Epithelial cell of proximal tubule (primary cell): ENCODE results near the gene CARD11. TPM values are rescaled to one million over a fixed set of nuclear protein-coding genes. Genes with fewer than 3 reads are reported as not detected.

ENCODE experiments used
- DNase-seq: peaks from one replicate; pipeline ENCODE4 v3.0.0-alpha.2; 2011; ENCODE audit warnings: low read depth
- H3K4me3 ChIP-seq: 2 replicates; pipeline ENCODE4 v1.5.1; 2011; ENCODE audit warnings: low read depth, mild to moderate bottlenecking, low read length
- CTCF ChIP-seq: conservative IDR thresholded peaks from 2 replicates; pipeline ENCODE4 v1.5.1; 2012; ENCODE audit warnings: low read depth, mild to moderate bottlenecking, low read length
- total RNA-seq: library from RNA; depleted of rRNA; stranded (reverse); fragments of >200 nt; gene quantifications from 2 replicates; pipeline ENCODE4 v1.2.3, GENCODE V29; 2015

The CARD11 gene
- total RNA-seq, 1 donor from 2014 or later: 18.7 TPM

- no peak for DNase-seq
- H3K4me3 ChIP-seq: no peak overlapping the region
- no peak for TF ChIP-seq CTCF
These were observed 57.1 kb downstream of the CARD11 start for GRCh38 chr7:2986561-2986960.

- TF ChIP-seq CTCF: no peak
- no peak overlapping the region for H3K4me3 ChIP-seq
- DNase-seq: no peak
These were observed 57.8 kb downstream of the CARD11 start for GRCh38 chr7:2985866-2986265.

- TF ChIP-seq CTCF: no peak
- no peak for DNase-seq
- no peak overlapping the region for H3K4me3 ChIP-seq
These were observed 59.6 kb downstream of the CARD11 start for GRCh38 chr7:2984091-2984490.

GRCh38 chr7:2983586-2983985 is 60.1 kb downstream of the CARD11 start:
- no peak for TF ChIP-seq CTCF
- no peak for DNase-seq
- H3K4me3 ChIP-seq: no peak overlapping the region

- no peak for TF ChIP-seq CTCF
- H3K4me3 ChIP-seq: no peak overlapping the region
- no peak for DNase-seq
These were observed 60.8 kb downstream of the CARD11 start for GRCh38 chr7:2982831-2983230.

- H3K4me3 ChIP-seq: no peak overlapping the region
- TF ChIP-seq CTCF: no peak
- DNase-seq: no peak
These were observed 61.3 kb downstream of the CARD11 start for GRCh38 chr7:2982401-2982800.

GRCh38 chr7:2981103-2981480 is 62.6 kb downstream of the CARD11 start:
- no peak for TF ChIP-seq CTCF
- H3K4me3 ChIP-seq: no peak overlapping the region
- DNase-seq: no peak
